Measurements from ENCODE around the gene CACFD1.

Gene CACFD1

DNA sequence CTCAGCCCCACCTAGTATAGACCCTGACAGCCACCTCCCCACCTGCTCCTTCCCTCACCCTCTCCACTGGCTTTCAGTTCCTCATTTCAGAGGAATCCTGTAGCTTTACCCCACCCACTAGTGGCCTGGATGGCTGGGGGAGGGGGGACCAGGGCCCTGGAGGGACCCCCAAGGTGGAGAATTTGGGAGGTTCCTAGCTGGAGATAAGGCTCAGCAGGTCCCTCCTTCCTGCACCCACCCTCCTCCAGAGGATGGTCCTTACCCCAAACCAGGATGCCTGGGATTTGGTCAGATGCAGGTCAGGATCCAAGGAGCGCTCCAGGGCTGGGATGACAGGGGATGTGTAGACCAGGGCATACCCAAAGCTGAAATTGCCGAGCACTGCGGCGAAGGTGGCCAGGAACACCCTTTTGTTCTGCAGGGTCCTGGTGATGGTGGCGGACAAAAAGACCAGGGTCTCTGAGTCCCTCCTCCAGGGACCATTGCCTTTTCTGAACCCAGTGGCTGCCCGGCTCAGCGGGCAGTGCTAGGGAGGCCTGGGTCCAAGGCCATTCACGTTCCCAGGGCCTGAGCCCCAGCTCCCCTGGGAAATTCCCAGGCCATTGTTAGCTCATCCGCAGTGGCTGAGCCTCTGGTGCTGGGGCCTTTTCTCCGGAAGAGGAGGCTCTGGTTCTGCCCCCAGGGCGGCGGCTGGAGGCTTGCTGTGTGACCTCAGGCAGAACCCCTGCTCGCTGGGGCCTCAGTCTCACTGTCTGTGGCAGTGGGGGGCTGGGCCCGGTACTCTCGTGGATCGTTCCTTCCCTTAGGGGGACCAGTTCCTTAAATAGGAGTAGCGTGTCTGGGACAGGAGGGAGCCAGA lies 18.4 kb downstream of the CACFD1 start:
- no peak for DNase-seq

DNA sequence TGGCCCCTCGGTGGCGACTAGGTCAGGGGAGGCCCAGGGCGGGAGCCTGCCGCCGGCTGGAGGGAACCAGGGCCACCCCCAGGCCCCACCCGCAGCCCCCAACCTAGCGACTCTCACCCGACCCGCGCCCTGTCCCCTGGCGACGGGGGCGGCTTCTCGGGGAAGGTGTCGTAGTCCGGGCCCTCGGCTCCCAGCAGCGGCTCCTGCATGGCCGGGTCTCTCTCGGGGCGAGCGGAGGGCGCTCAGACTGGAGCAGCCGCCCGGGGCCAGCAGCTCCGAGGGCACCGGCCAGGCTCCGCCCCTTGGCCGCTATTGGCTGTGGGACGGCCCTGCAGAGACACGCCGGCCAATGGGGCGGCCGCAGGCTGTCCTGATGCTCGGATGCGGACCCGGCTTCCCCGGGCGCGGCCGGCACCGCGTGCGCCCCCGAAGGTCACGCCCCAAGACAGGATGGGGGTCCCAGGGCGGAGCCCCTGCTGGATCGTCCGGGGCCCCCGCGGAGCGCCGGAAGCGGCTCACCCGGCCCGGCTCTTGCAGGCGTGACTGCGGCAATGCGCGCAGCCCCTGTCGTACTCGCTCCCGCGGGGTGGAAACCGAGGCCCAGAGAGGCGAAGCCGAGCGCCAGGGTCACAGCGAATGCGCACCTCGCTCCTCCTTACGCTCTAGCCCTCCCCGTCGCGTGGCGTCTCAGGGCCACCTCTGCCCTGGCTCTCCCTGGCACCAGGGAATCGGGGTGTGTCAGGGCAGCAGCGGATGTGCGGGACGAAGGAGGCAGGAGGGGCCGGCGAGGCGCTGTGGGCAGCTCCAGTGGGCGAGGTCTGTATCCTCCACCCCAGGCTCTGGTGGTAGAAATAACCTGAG lies 19.3 kb downstream of the CACFD1 start, which contains the start of gene SLC2A6:
Gene SLC2A6 (minus strand): TSS at position 249 of the 861 bp plus-strand sequence. CDS start 40 bp downstream, at position 209.
- DNase-seq: peak; percentile 83

DNA sequence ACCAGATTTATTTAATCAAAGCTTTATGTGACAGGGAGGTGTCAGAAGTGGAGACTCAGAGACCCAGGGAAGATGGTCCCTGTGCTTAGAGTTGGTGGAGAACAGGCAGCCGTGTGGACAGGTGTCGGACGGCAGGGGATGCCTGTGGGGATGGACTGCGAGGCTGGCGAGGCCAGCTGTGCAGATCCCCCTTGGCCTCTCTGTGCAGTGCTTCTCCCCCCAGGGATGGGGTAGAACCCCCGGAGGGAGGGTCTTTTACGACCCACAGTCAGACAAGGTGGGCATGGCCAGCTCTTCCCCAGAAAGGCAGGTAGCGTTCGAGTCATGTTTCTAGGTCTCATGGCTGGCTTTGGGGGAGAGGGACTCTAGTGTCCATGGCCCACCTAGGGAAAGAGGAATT lies 23.8 kb downstream of the CACFD1 start:
- DNase-seq: no peak

DNA sequence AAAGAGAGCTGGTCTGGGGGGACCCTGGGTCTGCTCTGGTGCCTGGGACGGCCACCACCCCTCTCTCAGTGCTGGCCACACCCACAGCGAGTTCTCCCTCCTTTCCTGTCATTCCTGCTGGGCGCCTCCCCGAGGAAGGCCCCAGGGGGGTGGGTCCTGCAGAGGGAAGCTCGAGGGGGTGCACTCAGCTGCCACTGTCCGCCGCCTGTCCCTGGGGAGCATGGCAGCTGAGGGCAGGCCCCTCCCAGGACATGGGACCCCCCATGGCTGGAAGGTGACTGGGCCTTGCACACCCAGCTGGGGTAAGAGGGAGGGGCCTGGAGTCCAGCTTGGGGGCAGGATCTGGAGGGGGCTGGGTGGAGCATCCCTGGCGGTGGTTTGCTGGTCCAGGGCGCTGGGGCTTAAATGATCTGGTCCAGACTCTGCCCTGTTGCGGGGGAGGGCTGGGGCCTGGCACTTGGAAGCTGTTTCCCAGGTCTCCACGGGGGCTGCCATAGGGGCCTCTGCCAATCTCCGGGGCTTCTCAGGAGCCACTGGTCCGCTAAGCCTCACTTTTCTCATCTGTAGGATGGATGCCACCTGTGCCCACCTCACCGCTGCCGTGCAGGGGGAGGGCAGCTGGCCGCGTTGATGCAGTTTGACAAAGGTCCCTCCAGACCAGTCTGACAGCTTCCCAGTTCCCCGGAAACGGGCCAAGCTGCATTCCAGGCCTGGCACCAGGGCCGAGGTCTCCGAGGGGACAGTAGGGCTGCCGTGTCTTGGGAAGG lies 25.1 kb downstream of the CACFD1 start:
- DNase-seq: no peak

DNA sequence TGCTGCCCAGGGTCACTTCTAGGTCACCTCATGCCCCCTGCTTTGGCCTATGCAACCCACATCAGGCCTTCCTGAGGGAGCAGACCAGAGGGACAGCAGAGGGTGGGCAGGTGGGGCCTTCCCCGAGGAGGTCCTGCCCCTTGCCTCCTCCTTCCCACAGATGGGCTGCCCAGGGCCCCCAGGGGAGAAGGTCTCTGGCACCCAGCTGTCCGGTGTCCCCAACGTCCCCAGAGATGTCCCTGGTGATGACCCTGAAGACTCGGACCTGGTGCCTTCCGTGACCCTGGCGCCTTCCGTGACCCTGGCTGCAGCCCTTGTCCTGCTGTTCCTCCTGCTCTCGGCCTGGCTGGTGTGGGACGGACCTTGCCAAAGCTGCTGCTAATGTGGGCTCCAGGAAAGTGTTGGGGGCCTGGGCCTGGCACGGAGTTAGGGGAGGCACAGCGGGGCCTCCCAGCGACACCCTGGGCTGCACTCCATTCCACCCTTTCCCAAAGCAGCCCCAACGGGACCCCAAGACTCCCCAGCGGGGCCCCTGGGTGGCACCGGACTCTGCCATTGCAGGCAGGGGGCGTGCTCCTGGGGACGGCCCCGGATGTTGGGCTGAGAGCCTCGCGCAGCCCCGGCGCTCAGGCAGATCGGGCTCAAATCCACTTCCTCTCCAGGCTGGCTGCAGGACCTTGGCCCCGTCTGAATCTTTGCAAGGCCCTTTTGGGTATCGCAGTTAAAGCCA lies 25.9 kb downstream of the CACFD1 start:
- no peak for DNase-seq

DNA sequence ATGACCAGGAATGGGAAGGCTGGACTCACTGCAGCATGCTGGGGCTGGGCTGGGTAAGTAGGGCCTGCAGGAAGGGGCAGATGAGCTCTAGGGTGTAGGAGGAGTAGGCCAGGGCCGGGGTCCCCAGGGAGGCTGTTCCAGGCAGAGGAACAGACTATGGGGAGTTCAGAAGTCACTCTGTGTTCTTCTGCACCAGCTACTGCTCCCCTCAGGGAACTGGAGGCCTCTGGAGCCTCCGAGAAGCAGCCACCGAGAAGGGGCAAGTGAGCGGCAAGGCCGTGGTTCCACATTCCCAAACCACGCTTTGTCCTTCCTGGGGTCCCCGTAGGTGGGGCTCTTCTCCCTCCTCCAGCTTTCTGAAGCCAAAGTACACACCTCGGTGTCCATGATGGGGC lies 27.6 kb downstream of the CACFD1 start:
- DNase-seq: no peak

DNA sequence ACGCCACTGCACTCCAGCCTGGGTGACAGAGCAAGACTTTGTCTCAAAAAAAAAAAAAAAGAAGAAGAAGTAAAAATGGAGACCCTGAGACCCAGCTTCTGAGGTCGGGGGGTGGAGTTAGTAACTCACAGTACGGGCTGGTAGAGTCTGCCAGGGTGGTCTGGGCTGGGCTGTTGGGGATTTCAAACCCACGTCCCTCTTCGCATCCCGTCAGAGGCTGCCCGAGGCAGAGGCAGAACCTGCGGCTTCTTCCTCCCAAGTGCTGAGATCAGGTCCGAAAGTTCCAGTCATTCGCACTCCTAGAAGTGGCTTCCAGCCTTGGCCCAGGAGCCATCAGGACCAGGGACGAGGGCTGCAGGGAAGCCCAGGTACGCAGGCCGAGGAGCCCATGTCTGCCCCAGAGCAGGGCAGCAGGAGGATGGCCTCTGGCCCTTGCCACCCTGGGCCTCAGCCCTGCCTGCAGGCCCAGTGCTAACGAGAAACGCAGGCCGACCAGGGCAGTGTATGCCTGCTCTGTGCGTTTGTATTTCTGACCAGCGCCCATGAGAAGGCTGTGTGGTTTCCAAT lies 29.0 kb downstream of the CACFD1 start:
- DNase-seq: no peak

DNA sequence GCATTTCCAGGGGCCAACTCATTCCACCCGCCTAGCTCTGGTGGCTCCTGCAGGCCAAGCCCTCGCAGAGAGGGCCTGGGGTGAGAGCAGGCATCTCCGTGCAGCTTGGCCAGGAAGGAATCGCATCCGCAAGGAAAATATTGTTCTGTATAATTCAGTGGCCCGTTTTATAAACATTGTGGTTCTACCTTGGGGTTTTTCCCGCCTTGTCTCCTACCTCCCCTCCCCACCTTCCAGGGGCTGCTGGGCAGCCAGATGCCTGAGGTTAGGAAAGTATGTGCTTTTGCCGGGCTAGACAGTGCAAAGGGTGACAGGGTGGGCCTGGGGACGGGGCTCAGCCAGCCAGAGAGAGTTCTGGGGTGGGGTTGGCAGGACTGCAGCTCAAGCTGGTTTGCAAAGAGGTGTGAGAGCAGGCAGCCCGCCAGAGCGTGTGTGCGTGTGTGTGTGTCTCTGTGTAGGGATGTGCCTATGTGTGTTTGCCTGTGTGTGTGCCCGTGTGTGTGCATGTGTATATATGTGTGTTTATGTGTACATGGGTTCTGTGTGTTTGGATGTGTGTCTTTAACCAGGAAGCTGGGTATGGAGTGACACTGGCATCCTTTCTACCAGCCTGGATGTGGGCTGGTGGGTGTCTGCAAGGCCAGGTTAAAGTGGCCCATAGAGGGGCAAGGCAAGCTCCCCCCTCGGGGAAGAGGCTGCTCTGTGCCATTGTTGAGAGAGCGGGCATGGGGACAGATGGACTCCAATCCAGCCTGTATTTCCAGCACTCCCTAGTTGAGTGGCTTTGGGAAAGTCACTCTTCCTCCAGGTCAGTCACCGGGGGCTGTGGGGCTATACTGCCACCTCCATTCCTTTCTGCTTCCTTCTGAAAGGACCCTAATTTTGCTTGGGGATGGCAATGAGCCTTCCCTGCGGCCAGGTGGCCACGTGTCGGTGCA lies 29.7 kb downstream of the CACFD1 start:
- DNase-seq: no peak

DNA sequence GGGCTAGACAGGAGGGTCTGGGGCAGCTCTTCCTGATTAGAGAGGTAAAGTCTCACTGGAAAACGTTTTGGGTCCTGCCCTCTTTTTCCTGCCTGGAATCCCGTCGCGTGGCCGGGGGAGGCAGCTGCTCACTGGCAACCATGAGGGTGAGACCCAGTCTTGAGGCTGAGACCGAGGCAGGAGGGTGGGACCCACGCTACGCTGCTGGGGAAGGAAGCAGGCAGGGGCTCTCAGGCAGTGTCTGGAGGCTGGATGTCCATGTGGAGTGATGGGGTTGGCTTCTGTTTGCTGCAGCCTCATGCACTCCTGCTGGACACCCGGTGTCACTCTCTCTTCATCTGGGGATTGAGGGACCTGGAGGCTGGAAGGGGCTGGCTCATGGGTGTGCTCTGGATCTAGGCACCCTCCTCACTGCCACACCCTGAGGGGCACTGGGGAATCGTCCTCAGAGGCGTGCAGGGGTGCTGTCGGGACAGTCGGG lies 30.5 kb downstream of the CACFD1 start:
- DNase-seq: no peak

DNA sequence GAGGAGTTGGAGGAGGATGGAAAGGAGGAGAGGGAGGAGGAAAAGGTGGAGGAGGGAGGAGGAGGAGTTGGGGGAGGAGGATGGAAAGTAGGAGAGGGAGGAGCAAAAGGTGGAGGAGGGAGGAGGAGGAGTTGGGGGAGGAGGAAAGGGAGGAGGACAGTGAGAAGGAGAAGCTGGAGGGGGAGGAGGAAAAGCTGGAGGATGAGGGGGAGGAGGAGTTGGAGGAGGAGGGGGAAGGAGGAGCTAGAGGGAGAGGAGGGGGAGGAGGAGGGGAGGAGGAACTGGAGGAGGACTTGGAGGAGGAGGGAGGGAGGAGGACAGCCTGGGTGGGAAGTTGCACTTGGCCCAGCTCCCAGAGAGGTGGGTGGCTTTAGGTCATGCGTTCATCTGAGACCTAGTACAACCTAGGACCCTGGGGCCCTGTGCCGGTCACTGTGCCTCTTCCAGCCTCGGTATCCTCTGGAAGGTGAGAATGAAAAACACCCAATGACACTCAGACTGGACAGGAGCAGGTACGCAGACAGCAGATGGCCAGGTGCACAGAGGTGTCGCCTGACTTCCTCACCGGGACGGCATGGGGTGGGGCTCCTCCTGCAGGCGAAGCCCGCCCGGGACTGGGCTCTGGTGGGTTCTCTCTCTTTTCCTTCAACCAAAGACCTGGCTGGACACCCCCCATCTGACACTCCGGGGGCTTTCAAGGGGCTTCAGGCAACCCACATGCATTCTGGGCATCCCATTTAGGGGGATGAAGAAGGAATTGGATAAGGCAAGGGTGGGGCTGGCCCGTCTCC lies 31.3 kb downstream of the CACFD1 start:
- peak; percentile 9 for DNase-seq

DNA sequence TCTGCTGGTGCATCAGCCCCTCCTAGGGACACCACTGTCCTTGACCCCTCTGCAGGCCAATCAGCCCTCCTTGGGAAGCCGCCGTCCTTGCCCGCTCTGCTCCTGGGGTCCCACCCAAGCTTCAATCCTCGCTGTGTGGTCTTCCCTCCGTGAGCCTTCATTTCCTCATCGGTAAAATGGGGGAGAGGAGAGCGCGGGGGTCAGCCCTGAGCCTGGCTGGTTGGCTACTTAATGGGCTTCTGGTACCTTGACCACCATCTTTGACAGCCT lies 31.8 kb downstream of the CACFD1 start:
- DNase-seq: no peak

DNA sequence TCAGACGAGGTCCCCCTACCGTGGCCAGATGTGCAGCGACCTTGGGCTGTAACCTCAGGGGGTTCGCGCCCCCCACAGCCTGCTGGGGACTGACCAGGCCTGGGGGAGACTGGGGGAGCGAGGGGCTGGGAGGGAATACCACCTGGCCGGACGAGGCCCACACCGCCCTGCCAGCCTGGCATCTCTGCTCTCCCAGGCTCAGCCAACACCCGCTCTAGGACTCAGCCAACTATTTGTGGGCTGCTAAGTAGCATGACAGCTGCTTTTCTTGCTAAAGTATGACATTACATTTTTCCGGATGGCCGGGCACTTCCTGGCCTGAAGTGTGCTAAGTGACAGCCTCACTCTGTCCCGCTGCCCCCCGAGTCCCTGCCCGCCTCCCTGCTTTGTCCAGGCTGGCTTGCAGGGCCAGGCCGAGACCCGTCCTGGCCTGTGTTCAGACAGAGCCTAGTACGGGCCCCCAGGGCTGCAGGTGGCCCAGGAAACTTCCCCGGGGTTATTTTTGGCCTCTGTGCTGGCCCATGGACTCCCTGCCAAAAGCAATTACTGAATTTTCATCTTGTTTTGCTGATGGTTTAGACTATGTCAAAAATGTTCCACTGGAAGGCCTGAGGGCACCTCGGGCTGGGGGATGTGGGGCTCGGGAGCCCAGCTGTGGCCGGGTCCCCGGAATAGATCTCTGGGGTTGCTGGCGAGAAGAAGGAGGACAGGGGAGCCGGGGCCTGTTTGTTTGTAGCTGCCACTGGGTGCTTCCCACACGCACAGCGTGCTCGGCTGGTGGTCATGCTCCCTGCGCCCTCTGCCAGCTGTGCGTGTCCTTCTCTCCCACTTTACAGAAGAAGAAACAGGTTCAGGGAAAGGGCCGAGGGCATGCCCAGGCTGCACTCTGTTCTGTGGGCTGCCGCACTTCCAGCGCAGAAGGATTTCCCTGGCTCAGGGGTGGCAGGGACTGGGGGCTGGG lies 32.6 kb downstream of the CACFD1 start:
- DNase-seq: no peak

DNA sequence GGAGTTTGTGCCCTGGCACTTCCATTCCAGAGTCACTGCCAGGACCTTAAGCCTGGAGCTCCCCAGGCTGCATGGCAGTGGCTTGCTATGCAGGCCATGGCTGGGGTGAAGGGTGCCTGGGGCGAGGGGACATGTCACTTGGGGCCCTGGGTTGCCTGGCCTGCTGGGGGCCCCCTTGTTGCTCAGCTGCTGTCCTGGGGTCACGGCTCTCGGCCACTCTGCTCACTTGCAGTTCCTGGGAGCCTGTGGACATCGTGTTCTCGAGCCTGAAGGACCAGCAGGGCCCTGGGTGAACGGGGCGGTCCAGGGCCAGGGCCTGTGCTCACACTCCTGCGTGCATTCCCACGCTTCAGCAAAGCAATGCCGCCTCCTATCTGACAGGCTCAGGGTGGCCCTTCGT lies 33.6 kb downstream of the CACFD1 start:
- no peak for DNase-seq

DNA sequence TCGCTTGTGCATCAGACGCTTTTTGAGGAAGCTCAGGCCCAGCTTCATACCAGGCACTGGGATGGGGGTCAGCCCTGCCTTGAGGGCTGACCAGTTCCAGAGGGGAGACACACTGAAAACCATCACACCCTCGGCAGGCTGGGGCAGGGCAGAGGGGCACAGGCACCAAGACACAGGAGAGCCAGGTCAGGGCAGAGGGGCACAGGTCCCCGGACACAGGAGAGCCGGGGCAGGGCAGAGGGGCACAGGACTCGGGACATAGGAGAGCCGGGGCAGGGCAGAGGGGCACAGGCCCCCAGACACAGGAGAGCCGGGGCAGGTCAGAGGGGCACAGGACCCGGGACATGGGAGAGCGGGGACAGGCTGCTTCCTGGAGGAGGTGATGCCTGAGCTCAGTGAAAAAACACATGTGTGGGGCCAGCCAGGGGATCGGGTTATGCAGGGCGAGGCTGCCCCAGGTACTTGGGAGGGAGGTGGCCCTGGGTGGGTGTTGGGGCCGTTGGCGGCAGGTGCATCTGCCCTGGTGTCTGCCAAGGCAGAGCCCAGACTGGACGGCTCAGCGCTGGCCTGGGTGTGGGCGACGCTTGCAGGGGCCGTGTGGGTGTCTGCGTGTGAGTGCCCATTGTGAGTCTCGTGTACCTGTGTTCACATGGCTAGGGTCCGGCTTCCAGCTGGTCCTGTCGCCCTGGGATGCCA lies 34.2 kb downstream of the CACFD1 start:
- no peak for DNase-seq

DNA sequence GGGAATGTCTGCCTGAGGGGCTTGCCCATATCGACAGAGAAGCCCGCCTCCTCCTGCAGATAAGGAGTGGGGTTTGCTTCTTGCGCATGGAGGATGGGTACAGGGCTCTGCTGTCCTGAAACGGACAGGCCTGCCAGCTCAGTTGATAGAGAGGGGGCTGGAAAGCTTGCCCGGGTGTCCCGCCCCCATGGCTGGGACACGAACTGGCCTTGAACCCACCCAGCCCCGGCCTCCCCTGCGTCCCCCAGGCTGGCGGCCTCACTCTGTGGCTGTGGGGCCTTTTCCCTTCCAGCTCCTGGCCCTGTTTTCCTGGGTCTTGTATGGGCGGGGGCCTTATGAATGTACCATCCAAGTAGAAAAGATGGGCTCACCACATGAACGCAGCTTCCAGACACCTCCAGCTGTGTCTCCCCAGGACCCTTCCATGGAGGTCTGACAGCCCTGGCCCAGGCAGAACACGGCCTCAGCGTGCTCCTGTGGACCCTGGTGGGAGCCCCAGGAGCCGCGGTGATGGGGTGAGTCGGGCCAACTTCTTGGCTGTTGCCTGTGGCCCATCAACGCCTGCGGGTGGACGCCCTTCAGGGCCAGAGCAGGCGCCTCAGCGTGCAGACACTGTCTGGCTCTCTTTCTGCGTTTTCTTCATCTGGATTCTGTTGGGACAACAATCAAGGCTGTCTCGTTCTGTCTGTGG lies 35.0 kb downstream of the CACFD1 start:
- DNase-seq: no peak

DNA sequence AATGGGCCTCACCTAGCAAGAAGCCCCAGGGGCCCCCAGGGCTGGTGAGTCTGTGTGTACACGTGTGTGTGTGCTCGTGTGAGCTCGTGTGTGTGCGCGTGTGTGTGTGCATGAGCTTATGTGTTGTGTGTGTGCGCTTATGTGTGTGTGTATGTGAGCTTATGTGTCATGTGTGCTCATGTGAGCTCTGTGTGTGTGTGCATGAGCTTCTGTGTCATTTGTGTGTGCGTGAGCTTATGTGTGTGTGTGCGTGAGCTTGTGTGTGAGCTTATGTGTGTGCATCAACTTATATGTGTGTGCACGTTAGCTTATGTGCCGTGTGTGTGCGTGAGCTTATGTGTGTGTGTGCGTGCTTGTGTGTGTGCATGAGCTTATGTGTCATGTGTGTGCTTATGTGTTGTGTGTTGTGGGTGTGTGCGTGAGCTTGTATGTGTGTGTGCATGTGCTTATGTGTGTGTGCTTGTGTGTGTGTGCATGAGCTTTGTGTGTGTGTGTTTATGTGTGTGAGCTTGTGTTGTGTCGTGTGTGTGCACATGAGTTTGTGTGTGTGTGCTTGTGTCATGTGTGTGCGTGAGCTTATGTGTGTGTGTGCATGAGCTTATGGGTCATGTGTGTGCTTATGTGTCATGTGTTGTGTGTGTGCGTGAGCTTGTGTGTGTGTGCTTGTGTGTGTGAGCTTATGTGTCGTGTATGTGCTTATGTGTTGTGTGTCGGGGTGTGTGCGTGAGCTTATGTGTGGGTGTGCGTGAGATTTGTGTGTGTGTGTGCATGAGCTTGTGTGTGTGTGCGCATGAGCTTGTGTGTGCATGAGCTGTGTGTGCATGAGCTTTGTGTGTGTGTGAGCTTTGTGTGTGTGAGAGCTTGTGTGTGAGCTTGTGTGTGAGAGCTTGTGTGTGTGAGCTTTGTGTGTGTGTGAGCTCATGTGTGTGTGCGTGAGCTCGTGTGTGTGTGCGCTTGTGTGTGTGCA lies 35.8 kb downstream of the CACFD1 start:
- DNase-seq: no peak

Measured in right kidney (tissue), 1 donor.